T follicular helper cell (primary cell): ENCODE data around the gene POLQ.
"Not testable (repeated sequence)": the region's sequence is repeated elsewhere in the genome, so short reads cannot be mapped to it uniquely, and the experiment has no call there.

Source experiments
- DNase-seq: peaks from one replicate; pipeline ENCODE4 v3.0.0-alpha.2; 2020; ENCODE audit warnings: low read depth

POLQ gene

DNA sequence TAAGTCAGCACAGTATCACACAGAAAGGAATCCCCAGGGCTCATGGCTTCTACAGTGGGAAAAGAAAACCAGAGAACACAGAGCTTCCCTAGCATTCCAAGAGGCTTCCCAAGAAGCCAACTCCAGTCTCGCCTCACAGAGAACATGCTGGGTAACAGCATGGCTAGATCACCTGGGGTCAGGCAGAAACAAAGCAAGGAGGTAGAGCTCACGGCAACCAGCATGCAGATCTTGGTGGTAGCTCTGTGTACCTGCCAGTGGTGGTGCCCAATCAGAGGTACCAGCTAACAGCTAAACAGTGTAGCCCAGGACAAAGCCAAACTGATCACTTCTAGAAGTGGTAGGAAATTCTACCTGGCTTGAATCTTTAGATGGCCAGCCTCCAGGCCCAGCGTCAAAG, 31.3 kb downstream of the POLQ start:
- no peak for DNase-seq

DNA sequence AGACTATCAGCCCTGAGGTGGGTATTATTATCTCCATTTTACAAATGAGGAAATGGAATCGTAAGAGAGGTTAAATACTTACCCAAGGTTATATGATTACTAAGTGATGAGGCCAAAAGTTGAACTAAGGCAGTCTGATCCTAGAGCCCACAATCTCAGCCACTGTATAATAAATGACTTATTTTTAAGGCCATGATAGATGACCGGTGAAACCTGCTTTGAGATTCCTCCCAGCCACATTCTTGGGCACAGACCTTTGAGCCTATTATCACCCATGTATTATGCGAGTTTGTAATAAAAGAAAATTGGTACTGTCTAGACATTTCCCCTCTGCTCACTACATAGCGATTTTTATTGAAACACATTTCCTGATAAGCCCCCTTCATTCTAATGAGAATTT, 37.4 kb downstream of the POLQ start:
- no peak for DNase-seq

DNA sequence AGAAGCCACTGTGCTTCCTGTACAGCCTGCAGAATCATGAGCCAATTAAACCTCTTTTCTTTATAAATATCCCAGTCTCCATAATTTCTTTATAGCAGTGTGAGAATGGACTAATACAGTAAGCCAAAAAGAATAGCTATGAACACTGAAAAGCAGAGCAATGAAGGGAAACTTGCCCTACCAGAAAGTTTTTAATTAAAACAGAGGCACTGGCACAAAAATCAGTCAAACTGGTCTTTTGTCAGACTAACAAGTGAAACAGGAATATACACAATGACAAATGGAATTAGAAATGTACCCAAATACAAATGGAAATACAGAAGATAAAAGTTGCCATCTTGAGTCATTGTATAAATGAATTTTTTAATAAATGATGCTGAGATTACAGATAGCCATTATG, 40.5 kb downstream of the POLQ start:
- no peak for DNase-seq

DNA sequence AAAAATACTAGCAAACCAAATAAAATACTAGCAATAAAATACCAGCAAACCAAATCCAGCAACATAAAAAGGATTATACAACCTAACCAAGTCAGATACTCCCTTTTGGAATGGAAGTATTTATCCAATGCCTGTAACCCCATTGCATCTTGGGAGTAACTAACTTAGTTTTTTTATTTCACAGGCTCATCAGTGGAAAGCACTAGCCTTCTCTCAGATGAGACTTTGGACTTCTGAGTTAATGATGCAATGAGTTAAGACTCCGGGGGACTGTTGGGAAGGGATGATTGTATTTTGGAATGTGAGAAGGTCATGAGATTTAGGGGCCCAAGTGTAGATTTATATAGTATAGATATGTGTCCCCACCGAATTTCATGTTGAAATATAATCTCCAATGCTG, 41.2 kb downstream of the POLQ start:
- DNase-seq = no peak

DNA sequence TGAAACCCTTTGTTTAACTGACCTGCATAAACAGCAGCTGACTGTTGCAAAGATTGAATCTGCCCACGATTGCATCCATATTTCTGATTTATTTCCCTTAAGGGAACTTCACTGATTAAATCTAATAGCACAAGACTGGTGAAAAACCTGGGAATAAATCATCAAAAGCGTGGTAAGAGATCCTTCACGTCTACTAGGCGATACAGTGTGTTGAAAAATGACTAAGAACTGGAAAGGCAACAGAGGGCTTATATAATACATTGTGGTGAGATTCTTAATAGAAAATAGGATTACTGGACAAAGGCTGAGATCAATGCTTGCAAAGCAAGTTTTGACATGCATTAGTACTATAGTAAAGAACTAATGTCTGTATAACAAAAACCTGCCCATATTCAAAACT, 49.0 kb downstream of the POLQ start:
- no peak for DNase-seq

DNA sequence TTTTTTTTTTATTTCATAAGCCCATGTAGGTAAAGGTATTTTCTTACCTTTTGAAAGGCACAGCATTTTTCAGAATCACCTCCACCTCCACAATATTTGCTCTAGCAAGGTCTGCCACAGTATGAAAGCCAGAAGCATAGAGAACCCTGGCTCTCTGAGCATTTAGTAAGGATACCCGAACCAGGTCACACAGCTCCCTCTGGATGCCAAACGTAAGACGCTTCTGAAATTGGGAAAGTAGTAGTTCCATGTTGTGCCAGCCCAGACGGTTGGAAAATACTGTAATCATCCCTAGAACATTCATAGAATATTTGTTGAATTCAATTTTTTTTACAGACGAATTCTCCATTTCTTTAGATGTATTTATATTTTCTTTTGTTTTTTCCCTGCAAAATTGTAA, 52.4 kb downstream of the POLQ start:
- no peak for DNase-seq

DNA sequence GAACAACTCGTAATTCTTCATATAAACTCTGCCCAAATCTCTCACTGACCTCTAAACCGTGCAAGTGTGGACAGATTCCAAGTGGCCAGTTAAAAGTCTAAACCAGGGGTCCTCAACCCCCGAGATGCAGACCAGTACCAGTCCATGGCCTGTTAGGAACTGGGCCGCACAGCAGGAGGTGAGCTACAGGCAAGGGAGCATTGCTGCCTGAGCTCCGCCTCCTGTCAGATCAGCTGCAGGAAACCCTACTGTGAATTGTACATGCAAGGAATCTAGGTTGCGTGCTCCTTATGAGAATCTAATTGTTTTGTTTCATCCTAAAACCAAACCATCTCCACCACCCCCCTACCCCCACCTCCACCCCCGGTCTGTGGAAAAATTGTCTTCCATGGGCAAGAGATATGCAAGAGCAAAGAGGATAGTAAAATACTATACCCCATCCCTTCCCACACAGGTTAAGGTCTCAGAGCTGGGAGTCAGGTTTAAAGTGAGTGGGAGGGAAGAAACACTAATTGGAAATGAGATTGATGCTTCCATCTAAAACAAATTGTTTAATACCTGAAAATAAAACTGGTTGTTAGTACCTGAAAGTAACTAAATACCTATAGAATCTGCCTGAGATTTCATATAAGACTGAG, 54.0 kb downstream of the POLQ start:
- DNase-seq = no peak

DNA sequence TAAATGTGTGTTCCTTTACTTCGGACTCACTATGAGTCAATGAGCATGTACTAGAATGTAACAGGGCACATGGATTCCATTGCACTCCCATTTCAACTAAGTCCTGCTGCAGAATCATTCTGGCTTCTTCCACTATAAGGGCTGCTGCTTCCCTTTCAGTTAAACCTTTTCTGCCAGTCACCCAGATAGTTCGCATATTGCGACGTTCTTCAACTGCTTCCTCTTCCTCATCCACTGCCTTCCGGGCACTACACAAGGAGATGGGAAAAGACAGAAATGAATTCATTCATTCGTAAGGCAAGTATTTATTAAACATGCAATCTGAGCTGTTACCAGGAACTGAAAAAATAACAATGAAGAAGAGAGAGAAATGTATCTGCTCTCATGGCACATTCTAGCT, 55.6 kb downstream of the POLQ start:
- no peak for DNase-seq

DNA sequence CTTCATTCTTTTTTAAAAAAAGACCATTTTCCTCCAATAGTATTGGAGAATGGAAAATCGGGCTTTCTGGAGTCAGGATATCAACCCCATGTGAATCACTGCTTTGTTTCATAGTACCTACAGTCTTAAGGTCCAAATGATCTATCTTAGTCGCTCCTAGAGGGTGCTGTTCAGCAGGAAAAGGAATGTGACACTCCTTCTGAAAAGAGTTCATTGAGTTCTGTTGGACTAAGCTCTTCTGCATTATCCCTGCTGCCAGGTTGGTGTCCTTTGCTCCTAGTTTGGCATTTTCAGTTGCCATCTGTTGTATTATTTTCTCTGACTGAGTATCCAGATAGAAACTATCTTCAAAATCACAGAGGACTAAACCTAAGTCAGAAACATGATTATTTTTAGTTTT, 57.2 kb downstream of the POLQ start:
- DNase-seq = no peak

DNA sequence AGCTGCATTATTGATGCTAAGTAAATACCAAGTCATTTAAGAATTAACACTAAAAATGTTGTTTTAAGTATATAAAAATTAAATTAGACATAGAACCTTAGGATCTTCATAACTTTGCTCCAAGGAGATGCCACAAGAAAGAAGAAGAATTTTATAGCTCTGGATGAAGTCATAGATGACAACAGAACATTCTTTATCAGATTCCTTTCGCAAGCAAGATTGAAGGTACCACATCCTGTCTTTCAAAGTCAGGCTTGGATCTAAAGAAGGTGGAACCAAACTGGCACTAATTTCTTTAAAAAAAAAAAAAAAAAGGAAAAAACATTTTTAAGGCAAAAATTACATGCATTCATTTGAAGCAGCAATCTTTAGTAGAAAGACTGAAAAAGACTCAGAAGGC, 62.5 kb downstream of the POLQ start:
- no peak for DNase-seq

DNA sequence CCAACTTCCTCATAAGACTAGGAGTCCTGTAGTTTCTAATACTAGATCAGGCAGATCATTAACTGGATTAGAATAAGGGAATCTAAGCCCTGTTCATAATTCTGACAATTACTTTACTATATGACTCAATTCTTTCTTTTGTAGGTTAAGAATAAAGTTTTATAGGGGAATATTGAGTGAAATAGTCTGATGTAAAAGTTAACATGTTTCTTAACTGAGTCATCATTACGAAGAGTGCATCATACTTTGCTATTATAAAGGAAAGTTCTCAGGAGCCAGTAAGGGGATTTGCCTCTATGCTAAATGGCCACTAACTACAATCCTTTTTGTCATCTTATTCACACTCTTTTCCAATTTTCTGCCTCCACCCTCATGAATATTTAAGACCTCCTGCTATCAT, 63.1 kb downstream of the POLQ start:
- no peak for DNase-seq

DNA sequence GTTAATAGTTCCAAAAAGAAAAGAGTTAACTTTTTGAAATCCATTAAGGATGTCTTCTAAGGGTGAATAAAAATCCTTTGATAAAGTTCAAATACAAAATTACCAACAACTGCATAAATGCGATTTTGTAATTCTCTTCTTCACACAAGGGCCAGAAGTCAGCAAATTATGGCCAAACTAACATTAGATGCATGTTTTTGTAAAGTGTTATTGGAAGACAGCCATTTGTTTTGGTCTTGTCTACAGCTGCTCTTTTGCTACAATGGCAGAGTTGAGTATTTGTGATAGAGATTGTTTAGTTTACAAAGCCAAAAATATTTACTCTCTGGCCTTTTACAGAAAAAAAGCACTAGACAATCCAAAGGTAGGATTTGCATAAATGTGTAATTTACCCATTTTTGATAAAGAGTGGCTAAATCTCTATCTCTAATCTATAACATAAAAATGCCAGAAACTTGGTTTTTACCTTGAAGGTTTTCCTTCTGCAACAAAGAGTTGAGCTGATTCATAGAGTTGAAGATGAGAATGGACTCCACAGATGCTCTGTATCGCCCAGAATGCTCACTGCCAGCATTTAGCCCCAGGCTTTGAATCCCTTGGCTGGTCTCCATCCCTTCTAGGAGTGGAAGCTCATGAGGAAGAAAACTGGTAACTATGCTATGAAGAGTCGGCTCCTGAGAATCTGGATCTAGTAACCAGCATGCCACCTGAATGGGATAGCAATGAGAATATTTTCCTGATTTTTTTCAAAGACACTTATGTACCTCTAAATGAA, 64.5 kb downstream of the POLQ start:
- no peak for DNase-seq

DNA sequence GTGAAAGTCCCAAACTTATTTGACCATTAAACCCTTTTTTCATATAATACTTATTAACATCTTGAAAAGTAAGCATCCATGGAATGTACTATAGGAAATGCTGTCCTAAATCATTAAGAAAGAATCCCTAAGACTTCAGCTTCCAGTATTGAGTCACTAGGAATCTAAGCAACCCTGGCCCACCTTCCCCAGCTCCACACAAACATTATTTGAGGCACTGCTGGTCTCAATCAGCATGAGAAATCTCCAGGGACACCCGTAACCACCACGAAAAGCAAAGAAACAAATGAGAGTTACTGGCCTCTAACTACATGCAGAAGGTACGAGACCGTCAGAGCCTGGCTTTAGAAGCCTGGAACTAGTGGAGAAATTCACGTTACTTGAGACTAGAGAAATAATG, 68.2 kb downstream of the POLQ start:
- DNase-seq = no peak

DNA sequence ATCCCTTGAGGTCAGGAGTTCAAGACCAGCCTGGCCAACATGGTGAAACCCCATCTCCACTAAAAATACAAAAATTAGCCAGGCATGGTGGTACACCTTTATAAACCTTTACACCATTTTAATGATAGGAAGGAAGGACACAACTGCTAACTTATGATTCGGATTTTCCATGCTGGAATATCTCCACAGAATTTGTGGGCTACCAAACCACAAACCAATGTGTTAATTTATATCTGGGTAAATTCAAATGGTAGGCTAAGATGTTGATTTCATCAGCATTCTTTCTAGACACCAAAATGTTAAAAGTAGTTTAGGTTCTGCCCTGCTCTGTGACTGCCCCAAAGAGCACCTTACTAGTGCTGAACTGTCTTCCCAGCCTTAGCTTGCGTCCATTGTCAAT, 72.8 kb downstream of the POLQ start:
- no peak for DNase-seq

DNA sequence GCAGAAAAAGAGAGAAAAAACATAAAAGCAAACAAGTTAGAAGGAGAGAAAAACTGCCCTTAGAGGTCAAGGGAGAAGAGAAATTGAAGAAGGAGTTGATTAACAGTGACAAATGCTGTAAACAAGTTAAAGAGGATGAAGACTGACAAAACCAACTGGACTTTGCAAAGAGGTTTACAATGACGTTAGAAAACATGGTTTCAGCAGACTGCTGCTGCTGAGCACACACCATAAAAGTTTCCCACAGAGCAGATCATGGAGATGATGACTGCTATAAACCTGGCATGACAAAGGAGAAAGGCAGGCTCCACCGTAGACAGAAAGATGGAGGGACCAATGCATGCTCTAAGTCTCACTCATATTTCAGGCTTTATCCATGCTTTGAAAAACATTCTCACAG, 78.7 kb downstream of the POLQ start:
- no peak for DNase-seq

DNA sequence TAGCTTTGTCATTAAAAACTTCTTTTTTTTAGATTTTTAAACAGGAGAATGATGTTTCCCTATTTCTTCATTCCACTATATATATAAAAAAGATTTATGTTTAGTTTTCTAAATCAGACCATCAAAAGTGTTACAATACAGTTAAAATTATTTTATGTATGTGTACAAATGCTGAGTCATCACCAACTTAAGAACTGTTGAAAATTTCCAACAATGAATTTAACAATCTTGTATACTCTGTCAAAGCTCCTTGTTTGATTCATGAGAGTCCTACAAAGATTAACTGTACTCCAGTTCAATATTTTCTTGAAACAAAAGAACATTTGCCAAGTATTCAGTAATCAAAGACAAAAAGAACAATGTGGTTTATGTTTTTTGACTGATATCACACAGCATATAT, 82.0 kb downstream of the POLQ start:
- no peak for DNase-seq

DNA sequence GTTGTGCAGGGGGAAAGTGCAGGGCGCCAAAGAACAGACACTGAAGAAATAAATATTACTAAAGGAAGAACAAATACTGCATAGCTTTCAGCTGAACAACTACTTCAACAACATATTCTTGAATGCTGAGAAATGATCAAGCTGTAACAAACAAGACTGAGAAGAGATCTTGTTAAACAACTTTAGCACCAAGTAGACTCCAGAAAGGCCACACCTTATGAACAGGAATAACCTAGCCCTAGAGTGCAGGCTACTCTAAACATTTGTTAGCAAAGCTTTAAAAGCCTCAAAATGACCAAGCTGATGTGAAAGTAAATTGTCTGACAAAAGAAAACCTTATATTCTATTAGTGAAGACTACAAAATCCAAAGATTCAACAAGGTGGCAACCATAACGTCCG, 83.2 kb downstream of the POLQ start:
- no peak for DNase-seq

DNA sequence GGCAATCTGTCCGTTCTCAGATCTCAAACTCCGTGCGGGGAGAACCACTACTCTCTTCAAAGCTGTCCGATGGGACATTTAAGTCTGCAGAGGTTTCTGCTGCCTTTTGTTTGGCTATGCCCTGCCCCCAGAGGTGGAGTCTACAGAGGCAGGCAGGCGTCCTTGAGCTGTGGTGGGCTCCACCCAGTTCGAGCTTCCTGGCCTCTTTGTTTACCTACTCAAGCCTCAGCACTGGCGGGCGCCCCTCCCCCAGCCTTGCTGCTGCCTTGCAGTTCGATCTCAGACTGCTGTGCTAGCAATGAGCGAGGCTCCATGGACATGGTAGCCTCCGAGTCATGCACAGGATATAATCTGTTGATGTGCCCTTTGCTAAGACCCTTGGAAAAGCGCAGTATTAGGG, 94.0 kb downstream of the POLQ start:
- not testable (repeated sequence) for DNase-seq

DNA sequence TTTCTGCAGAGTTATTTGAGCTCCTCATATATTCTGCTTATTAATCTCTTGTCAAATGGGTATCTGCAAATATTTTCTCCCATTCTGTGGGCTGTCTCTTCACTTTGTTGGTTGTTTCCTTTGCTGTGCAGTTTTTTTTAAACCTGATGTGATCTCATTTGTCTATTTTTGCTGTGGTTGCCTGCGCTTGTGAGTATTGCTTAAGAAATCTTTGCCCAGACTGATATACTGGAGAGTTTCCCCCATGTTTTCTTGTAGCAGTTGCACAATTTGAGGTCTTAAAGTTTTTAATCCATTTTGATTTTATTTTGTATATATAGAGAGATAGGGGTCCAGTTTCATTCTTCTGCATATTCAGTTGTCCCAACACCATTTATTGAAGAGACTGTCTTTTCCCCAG, 102.3 kb downstream of the POLQ start:
- no peak for DNase-seq

DNA sequence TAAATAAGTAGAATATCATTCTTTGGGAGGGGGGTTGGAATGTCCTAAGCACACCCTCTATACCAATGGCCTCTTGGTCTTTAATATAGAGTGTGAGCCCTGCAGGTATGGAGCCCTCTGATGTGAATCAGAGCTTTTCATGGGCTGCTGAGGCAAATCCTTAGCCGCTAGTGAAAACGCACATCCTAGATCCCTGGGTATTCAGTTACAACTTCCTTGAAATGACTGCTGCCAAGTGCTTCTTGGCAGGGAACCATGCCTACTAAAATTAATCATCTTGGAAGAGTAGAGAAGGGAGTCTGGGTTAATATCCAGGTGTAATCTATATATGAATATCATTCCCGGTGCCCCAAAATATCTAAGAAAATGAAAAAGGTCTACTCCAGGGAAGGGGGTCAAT, 109.1 kb downstream of the POLQ start:
- no peak for DNase-seq

DNA sequence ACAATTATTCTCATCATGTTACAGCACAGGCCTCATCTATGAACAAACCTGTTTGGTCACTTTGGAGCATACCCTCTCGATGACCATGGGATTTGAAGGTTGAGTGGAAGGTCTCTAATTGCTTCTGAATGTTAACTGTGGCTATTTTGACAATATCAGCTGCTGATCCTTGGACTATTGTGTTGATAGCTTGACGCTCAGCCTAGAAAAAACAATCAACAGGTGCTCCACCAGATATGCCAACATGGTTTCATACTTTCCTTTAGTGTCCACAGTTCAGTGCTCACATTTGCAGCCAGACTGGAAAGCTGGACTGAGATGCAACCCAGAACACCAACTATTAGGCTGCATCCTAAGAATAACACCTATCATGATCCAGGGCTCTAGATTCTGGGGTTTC, 109.7 kb downstream of the POLQ start:
- no peak for DNase-seq

DNA sequence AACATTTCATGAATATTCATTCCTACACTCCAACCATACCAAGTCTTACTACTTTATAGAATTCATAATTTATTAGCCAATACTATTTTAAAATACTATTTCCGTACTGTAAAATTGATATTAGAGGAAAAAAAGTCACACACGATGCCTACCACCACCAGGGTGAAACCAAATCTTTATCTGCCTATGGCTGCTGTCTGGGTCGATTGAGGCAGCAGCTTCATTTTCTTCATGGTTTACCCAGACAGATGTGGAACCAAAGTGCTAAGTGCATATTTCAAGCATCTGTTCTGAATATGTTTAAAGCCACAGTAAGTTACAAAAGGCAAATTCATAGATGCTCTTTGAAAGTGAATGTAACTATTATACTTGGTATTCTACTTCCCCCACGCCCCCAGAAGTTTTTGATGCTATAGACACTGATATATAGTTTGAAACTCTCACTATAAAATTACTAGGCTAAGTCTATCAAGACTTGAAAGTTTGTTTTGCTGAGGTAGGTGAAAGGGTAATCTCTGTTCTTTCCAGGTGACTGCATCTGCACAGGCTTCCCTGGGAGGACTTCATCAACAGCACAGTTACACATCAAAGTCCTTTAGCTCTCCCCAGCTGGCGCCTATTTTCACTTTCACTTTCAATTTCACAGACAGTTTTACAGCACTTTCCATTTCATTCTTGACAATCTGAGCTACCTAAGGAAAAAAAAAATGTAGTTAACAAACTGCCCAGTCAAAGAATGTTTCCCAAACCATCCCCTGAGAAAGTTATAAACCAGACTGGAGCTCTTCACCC, 113.9 kb downstream of the POLQ start:
- peak; percentile 26 for DNase-seq

DNA sequence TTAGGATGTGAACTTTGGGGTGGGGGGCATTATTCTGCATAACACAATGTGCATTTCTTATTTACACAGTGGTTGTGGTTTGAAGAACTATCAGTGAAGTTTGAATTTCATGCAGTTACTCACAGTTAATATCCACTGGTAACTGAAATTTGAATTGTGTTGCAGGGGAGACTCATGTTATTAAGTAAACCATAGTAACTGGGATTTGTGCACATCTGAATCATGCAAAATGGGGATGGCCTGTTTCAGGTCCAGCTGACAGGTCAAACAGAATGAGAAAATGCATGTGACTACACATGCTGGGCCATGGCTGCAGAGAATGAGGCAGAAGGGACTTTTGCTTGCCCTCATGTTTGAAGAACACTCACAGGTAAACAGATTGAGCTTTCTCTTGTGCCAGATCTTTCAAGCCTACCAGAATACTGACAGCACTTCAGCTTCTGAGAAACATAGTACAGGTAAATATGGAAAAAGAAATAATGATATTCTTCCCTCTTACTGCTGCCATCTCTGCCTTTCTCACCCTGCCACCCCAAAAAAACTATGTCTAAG, 115.0 kb downstream of the POLQ start:
- no peak for DNase-seq
